C4-2B (cell line): ENCODE measurements around the gene DOC2A.

Experiments
- CTCF ChIP-seq: fragments of 450-650 bp; conservative IDR thresholded peaks from 2 replicates; pipeline ENCODE4 v1.5.1; 2017; ENCODE audit warnings: mild to moderate bottlenecking
- ZFX ChIP-seq: fragments of 450-650 bp; IDR thresholded peaks from 2 replicates; pipeline ENCODE4 v1.6.1; 2017

GRCh38 chr16:30031477-30031918 is 20.7 kb upstream of the DOC2A start:
- TF ChIP-seq CTCF: no peak
- TF ChIP-seq ZFX: no peak
